Activated naive CD8-positive, alpha-beta T cell treated with anti-CD3 and anti-CD28 coated beads, Interleukin-2, amount 50 U/mL, for 16 hours (primary cell): ENCODE data around the gene MORN4.

Source experiments
- DNase-seq: peaks from one replicate; pipeline ENCODE4 v3.0.0-alpha.2; 2020; ENCODE audit warnings: low read depth, low spot score

MORN4 gene

DNA sequence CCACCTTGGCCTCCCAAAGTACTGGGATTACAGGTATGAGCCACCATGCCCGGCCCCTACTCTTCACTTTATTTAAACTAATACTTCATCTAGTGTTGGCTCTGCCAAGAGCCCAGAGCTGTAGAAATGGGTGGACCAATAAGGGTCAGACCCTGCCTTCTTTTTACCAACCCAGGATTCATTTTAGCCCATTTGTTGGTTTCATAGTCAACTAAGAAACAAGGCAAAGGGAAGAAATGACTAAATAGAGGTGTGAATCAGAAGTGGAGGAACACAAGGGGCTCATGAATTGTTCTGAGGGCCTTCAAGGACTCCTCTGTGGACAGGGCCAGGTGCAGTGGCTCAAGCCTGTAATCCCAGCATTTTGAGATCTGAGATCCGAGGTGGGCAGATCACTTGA lies 59.6 kb downstream of the MORN4 start:
- no peak for DNase-seq

GRCh38 chr10:97573021-97573420 lies 60.3 kb downstream of the MORN4 start:
- no peak for DNase-seq

GRCh38 chr10:97572214-97572989 lies 60.9 kb downstream of the MORN4 start, which contains the start of gene ANKRD2:
ANKRD2 (plus strand) TSS chr10:97572779; CDS start chr10:97572789, 10 bp downstream.
- DNase-seq = no peak

GRCh38 chr10:97571622-97572021 lies 61.7 kb downstream of the MORN4 start:
- no peak for DNase-seq

DNA sequence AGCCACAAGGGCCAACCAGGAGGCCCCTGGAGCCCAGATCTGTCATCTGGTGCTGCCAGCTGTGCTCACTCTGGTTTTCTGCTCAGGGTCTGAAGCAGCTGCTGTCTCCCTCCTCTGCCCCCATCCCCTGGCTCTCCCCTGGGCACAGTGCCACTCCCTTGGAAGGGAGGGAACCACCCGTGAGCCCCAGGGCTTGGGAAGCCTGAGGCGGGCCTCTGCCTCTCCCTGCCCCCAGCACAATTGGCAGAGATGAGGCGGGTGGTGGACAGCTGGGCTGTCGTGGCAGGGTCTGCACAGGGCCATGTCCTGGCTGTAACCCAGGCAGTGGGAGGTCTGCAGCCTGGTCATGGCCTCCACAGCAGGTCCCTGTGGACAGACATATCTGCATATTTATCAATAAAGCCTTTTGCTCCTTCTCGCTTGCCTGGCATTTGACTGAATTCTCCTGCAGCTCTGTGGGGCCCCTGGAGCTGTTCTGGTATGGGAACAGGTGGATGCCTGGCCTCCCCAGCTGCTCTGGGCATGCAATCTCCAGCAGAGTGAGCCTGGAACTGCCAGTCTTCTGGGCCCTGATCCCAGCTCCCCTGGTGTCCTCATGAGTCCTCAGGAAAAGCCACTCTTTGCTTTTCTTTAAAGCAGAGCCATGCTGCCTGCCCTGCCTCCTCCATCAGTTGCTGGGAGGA lies 62.4 kb downstream of the MORN4 start:
- DNase-seq = no peak

DNA sequence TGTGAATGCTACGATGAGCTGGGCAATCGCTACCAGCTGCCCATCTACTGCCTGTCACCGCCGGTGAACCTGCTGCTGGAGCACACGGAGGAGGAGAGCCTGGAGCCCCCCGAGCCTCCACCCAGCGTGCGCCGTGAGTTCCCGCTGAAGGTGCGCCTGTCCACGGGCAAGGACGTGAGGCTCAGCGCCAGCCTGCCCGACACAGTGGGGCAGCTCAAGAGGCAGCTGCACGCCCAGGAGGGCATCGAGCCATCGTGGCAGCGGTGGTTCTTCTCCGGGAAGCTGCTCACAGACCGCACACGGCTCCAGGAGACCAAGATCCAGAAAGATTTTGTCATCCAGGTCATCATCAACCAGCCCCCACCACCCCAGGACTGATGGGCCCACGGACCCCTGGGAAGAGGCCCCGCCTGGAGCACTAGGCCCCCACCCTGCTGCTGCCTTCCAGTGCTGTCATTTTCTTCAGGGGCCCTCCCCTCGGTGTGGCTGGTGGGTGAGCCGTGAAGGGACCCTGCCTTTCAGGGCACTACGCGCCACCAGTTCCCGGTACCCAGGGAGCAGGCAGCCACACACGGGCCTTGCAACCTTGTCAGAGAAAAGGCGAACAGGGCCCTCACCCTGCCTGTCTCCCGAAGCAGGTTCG lies 63.0 kb downstream of the MORN4 start:
- no peak for DNase-seq

GRCh38 chr10:97567891-97568290 lies 65.4 kb downstream of the MORN4 start:
- DNase-seq = no peak

- DNase-seq = no peak
Measured at GRCh38 chr10:97566336-97566996, 66.8 kb downstream of the MORN4 start.

GRCh38 chr10:97564776-97565175 lies 68.5 kb downstream of the MORN4 start:
- DNase-seq = no peak
